ENCODE results near the gene DNAH17. TPM values are rescaled to one million over a fixed set of nuclear protein-coding genes. Genes with fewer than 3 reads are reported as not detected.
A peak's percentile ranks its signal among the peaks of the same experiment; 100 is the strongest.

Gene DNAH17
- total and polyA plus RNA-seq, 4 experiments from 2014 or later, result 0.49 to 1.0 (median 0.78) TPM; not detected in 1

GRCh38 chr17:78430892-78431691, 146.1 kb downstream of the DNAH17 start:
- intact Hi-C loops (cut with micrococcal nuclease), result no loop called here
- Histone ChIP-seq H3K27me3 (ENCODE audit: insufficient read depth, low read length) (no peaks in the 10 kb centered on the region), H3K4me3 (ENCODE audit: low read length in 2 of 2) (no peak overlapping the region), H3K9me3 (ENCODE audit: control insufficient read depth in 1 of 2, low read length in 2 of 2) (no peaks in the 10 kb centered on the region), H3K36me3 (ENCODE audit: insufficient read depth, low read length) (peaks cover 9% of the 10 kb centered on the region), H3K4me1 (ENCODE audit: insufficient read depth, low read length) (no peaks in the 10 kb centered on the region), H3K27ac (ENCODE audit: low read depth, low read length) (no peak overlapping the region)
- H3K27me3 Mint-ChIP-seq, result no peaks in the 10 kb centered on the region
- no peak for DNase-seq
- H3K4me3 Mint-ChIP-seq, result no peak overlapping the region
- ChIA-PET CTCF (ENCODE audit: partially characterized antibody) (interaction anchor here (0.9 to 2.3 kb wide), 3 partner anchors 9 to 15 kb away, joined by 3 to 6 read pairs (median 3); no protein-coding TSS in a partner anchor), POLR2A (ENCODE audit: partially characterized antibody) (interaction anchor here (1.1 kb wide), 1 partner anchor 14 kb away, joined by 3 read pairs; no protein-coding TSS in a partner anchor)
- H3K27ac Mint-ChIP-seq, result peak overlapping the region in 1 of 7 donors; percentile 65
- H3K9me3 Mint-ChIP-seq, result no peaks in the 10 kb centered on the region
- no peaks in the 10 kb centered on the region for H3K4me1 Mint-ChIP-seq
- H3K36me3 Mint-ChIP-seq, result peaks cover 15 to 31% of the 10 kb centered on the region in 2 donors

GRCh38 chr17:78429618-78429995, 147.6 kb downstream of the DNAH17 start:
- H3K4me1 Mint-ChIP-seq, result no peaks in the 10 kb centered on the region
- Histone ChIP-seq H3K4me3 (ENCODE audit: low read length in 2 of 2) (no peak overlapping the region), H3K4me1 (ENCODE audit: insufficient read depth, low read length) (no peaks in the 10 kb centered on the region), H3K9me3 (ENCODE audit: control insufficient read depth in 1 of 2, low read length in 2 of 2) (no peaks in the 10 kb centered on the region), H3K27me3 (ENCODE audit: insufficient read depth, low read length) (no peaks in the 10 kb centered on the region), H3K27ac (ENCODE audit: low read depth, low read length) (no peak overlapping the region), H3K36me3 (ENCODE audit: insufficient read depth, low read length) (peaks cover 21% of the 10 kb centered on the region)
- no peaks in the 10 kb centered on the region for H3K27me3 Mint-ChIP-seq
- peak overlapping the region in 1 of 7 donors; percentile 19 for H3K27ac Mint-ChIP-seq
- H3K4me3 Mint-ChIP-seq, result no peak overlapping the region
- CTCF ChIA-PET (ENCODE audit: partially characterized antibody), result no interaction called here
- intact Hi-C loops (cut with micrococcal nuclease), result no loop called here
- peaks cover 20 to 39% of the 10 kb centered on the region in 2 donors for H3K36me3 Mint-ChIP-seq
- no peak for DNase-seq
- H3K9me3 Mint-ChIP-seq, result no peaks in the 10 kb centered on the region
- POLR2A ChIA-PET (ENCODE audit: partially characterized antibody), result no interaction called here

GRCh38 chr17:78428836-78429617, 148.2 kb downstream of the DNAH17 start:
- no peak overlapping the region for H3K27ac ChIP-seq (ENCODE audit: low read depth, low read length)
- H3K27me3 ChIP-seq (ENCODE audit: insufficient read depth, low read length), result no peaks in the 10 kb centered on the region
- ChIA-PET CTCF (ENCODE audit: partially characterized antibody) (interaction anchor here (0.7 kb wide), 1 partner anchor 394 kb away, joined by 3 read pairs; no protein-coding TSS in a partner anchor), POLR2A (ENCODE audit: partially characterized antibody) (interaction anchor here (0.6 kb wide), 1 partner anchor 50 kb away, joined by 3 read pairs; no protein-coding TSS in a partner anchor)
- H3K4me1 ChIP-seq (ENCODE audit: insufficient read depth, low read length), result no peaks in the 10 kb centered on the region
- Mint-ChIP-seq H3K27me3 (no peaks in the 10 kb centered on the region), H3K4me3 (no peak overlapping the region), H3K36me3 (peaks cover 25 to 43% of the 10 kb centered on the region in 2 donors), H3K27ac (no peak overlapping the region), H3K4me1 (no peaks in the 10 kb centered on the region), H3K9me3 (no peaks in the 10 kb centered on the region)
- intact Hi-C loops (cut with micrococcal nuclease), result no loop called here
- H3K4me3 ChIP-seq (ENCODE audit: low read length in 2 of 2), result no peak overlapping the region
- DNase-seq, result no peak
- H3K9me3 ChIP-seq (ENCODE audit: control insufficient read depth in 1 of 2, low read length in 2 of 2), result no peaks in the 10 kb centered on the region
- H3K36me3 ChIP-seq (ENCODE audit: insufficient read depth, low read length), result peaks cover 27% of the 10 kb centered on the region

- POLR2A ChIA-PET (ENCODE audit: partially characterized antibody), result no interaction called here
- Histone ChIP-seq H3K27me3 (ENCODE audit: insufficient read depth, low read length) (no peaks in the 10 kb centered on the region), H3K4me3 (ENCODE audit: low read length in 2 of 2) (no peak overlapping the region), H3K36me3 (ENCODE audit: insufficient read depth, low read length) (peaks cover 36% of the 10 kb centered on the region), H3K4me1 (ENCODE audit: insufficient read depth, low read length) (no peaks in the 10 kb centered on the region), H3K9me3 (ENCODE audit: control insufficient read depth in 1 of 2, low read length in 2 of 2) (no peaks in the 10 kb centered on the region), H3K27ac (ENCODE audit: low read depth, low read length) (no peak overlapping the region)
- intact Hi-C loops (cut with micrococcal nuclease), result no loop called here
- Mint-ChIP-seq H3K4me1 (no peaks in the 10 kb centered on the region), H3K27ac (no peak overlapping the region), H3K27me3 (no peaks in the 10 kb centered on the region), H3K36me3 (peaks cover 26 to 45% of the 10 kb centered on the region in 2 donors), H3K4me3 (no peak overlapping the region), H3K9me3 (no peaks in the 10 kb centered on the region)
- CTCF ChIA-PET (ENCODE audit: partially characterized antibody), result interaction anchor here (0.7 kb wide), 1 partner anchor 395 kb away, joined by 3 read pairs; no protein-coding TSS in a partner anchor
- no peak for DNase-seq
Measured at GRCh38 chr17:78428025-78428575, 149.1 kb downstream of the DNAH17 start.

- Histone ChIP-seq H3K27me3 (ENCODE audit: insufficient read depth, low read length) (no peaks in the 10 kb centered on the region), H3K4me1 (ENCODE audit: insufficient read depth, low read length) (no peaks in the 10 kb centered on the region), H3K9me3 (ENCODE audit: control insufficient read depth in 1 of 2, low read length in 2 of 2) (no peaks in the 10 kb centered on the region), H3K27ac (ENCODE audit: low read depth, low read length) (no peak overlapping the region), H3K4me3 (ENCODE audit: low read length in 2 of 2) (no peak overlapping the region), H3K36me3 (ENCODE audit: insufficient read depth, low read length) (peaks cover 42% of the 10 kb centered on the region)
- H3K36me3 Mint-ChIP-seq, result peaks cover 29 to 51% of the 10 kb centered on the region in 2 donors
- DNase-seq, result no peak
- POLR2A ChIA-PET (ENCODE audit: partially characterized antibody), result no interaction called here
- no peak overlapping the region for H3K27ac Mint-ChIP-seq
- no peak overlapping the region for H3K4me3 Mint-ChIP-seq
- no peaks in the 10 kb centered on the region for H3K27me3 Mint-ChIP-seq
- CTCF ChIA-PET (ENCODE audit: partially characterized antibody), result no interaction called here
- intact Hi-C loops (cut with micrococcal nuclease), result no loop called here
- H3K4me1 Mint-ChIP-seq, result peaks cover under 1 to 2% (median 2%) of the 10 kb centered on the region in 4 donors
- no peaks in the 10 kb centered on the region for H3K9me3 Mint-ChIP-seq
Measured at GRCh38 chr17:78427140-78427539, 150.1 kb downstream of the DNAH17 start.

GRCh38 chr17:78426293-78426879, 150.8 kb downstream of the DNAH17 start:
- no peaks in the 10 kb centered on the region for H3K9me3 ChIP-seq (ENCODE audit: control insufficient read depth in 1 of 2, low read length in 2 of 2)
- intact Hi-C loops (cut with micrococcal nuclease), result no loop called here
- Mint-ChIP-seq H3K27ac (no peak overlapping the region), H3K36me3 (peaks cover 33 to 57% of the 10 kb centered on the region in 2 donors), H3K27me3 (no peaks in the 10 kb centered on the region), H3K4me1 (peaks cover 4 to 7% (median 5%) of the 10 kb centered on the region in 4 donors), H3K9me3 (no peaks in the 10 kb centered on the region), H3K4me3 (no peak overlapping the region)
- no peaks in the 10 kb centered on the region for H3K27me3 ChIP-seq (ENCODE audit: insufficient read depth, low read length)
- H3K4me3 ChIP-seq (ENCODE audit: low read length in 2 of 2), result no peak overlapping the region
- CTCF ChIA-PET (ENCODE audit: partially characterized antibody), result interaction anchor here (0.6 to 8.7 kb wide), 4 partner anchors 44 to 175 kb away, joined by 3 to 81 read pairs (median 7); partner anchors contain the start of gene SOCS3
- H3K4me1 ChIP-seq (ENCODE audit: insufficient read depth, low read length), result no peaks in the 10 kb centered on the region
- no peak for DNase-seq
- POLR2A ChIA-PET (ENCODE audit: partially characterized antibody), result interaction anchor here (0.6 kb wide), 1 partner anchor 1317 kb away, joined by 7 read pairs; no protein-coding TSS in a partner anchor
- H3K36me3 ChIP-seq (ENCODE audit: insufficient read depth, low read length), result peaks cover 48% of the 10 kb centered on the region
- H3K27ac ChIP-seq (ENCODE audit: low read depth, low read length), result no peak overlapping the region
